ENCODE measurements around the gene BNIP2.
"Not testable (repeated sequence)": the region's sequence is repeated elsewhere in the genome, so short reads cannot be mapped to it uniquely, and the experiment has no call there.

The BNIP2 gene

GRCh38 chr15:59688423-59688781, 718 bp downstream of the BNIP2 start:
- DNase-seq (ENCODE audit: low spot score), result no peak

GRCh38 chr15:59687836-59688235, 1.3 kb downstream of the BNIP2 start:
- no peak for DNase-seq (ENCODE audit: low spot score)

GRCh38 chr15:59686389-59686788, 2.7 kb downstream of the BNIP2 start:
- no peak for DNase-seq (ENCODE audit: low spot score)

GRCh38 chr15:59685737-59686297, 3.3 kb downstream of the BNIP2 start:
- DNase-seq (ENCODE audit: low spot score), result no peak

GRCh38 chr15:59680870-59681269, 8.2 kb downstream of the BNIP2 start:
- DNase-seq (ENCODE audit: low spot score), result no peak

- DNase-seq (ENCODE audit: low spot score), result no peak
Observed at GRCh38 chr15:59680346-59680745, 8.8 kb downstream of the BNIP2 start.

GRCh38 chr15:59678620-59679019, 10.5 kb downstream of the BNIP2 start:
- no peak for DNase-seq (ENCODE audit: low spot score)

GRCh38 chr15:59678172-59678571, 10.9 kb downstream of the BNIP2 start:
- DNase-seq (ENCODE audit: low spot score), result no peak

- no peak for DNase-seq (ENCODE audit: low spot score)
Observed at GRCh38 chr15:59676565-59676964, 12.6 kb downstream of the BNIP2 start.

GRCh38 chr15:59674361-59674877, 14.7 kb downstream of the BNIP2 start:
- no peak for DNase-seq (ENCODE audit: low spot score)

- DNase-seq (ENCODE audit: low spot score), result no peak
Observed at GRCh38 chr15:59668556-59668955, 20.6 kb downstream of the BNIP2 start.

GRCh38 chr15:59662260-59662659, 26.9 kb downstream of the BNIP2 start:
- DNase-seq (ENCODE audit: low spot score), result no peak

- DNase-seq (ENCODE audit: low spot score), result no peak
Observed at GRCh38 chr15:59659366-59659765, 29.8 kb downstream of the BNIP2 start.

- DNase-seq (ENCODE audit: low spot score), result no peak
Observed at GRCh38 chr15:59657635-59658125, 31.4 kb downstream of the BNIP2 start.

- DNase-seq (ENCODE audit: low spot score), result peak; percentile 95
Observed at GRCh38 chr15:59656897-59657634, 32.1 kb downstream of the BNIP2 start, which contains the start of gene GTF2A2. Gene GTF2A2 (minus strand): TSS chr15:59657515. CDS start chr15:59652277, 5,238 bp downstream.

GRCh38 chr15:59654046-59654445, 35.1 kb downstream of the BNIP2 start:
- no peak for DNase-seq (ENCODE audit: low spot score)

- DNase-seq (ENCODE audit: low spot score), result no peak
Observed at GRCh38 chr15:59649603-59650002, 39.5 kb downstream of the BNIP2 start.

- DNase-seq (ENCODE audit: low spot score), result no peak
Observed at GRCh38 chr15:59647085-59647484, 42.0 kb downstream of the BNIP2 start.

GRCh38 chr15:59646277-59646676, 42.8 kb downstream of the BNIP2 start:
- DNase-seq (ENCODE audit: low spot score), result no peak

- not testable (repeated sequence) for DNase-seq (ENCODE audit: low spot score)
Observed at GRCh38 chr15:59645812-59646211, 43.3 kb downstream of the BNIP2 start.

- no peak for DNase-seq (ENCODE audit: low spot score)
Observed at GRCh38 chr15:59644756-59645155, 44.4 kb downstream of the BNIP2 start.

- DNase-seq (ENCODE audit: low spot score), result no peak
Observed at GRCh38 chr15:59642351-59642750, 46.8 kb downstream of the BNIP2 start.

- DNase-seq (ENCODE audit: low spot score), result not testable (repeated sequence)
Observed at GRCh38 chr15:59637507-59637906, 51.6 kb downstream of the BNIP2 start.
